Caki2 (cell line): Measurements from ENCODE around the gene COPS7B. TPM values are rescaled to one million over a fixed set of nuclear protein-coding genes. Genes with fewer than 3 reads are reported as not detected.

ENCODE experiments used
- DNase-seq: peaks from one replicate; pipeline ENCODE4 v3.0.0-alpha.2; 2015; ENCODE audit warnings: low read depth
- in situ Hi-C: cut with HindIII; loops from 2 replicates; pipeline ENCODE4 v1.10.0; 2016; ENCODE audit warnings: low sequenced_read_pairs, low pct_unique_long_range_greater_than_20kb, mixed read lengths
- total RNA-seq: library from RNA; depleted of rRNA; stranded (reverse); fragments of >200 nt; shearing (Covaris generic); gene quantifications from 2 replicates; pipeline ENCODE4 v1.2.3, GENCODE V29; 2014; ENCODE audit warnings: low replicate concordance

Gene COPS7B
- total RNA-seq, 1 experiment from 2014 or later: 30.6 TPM

GRCh38 chr2:231781798-231782726, 4.2 kb upstream of the COPS7B start:
- peak; percentile 38 for DNase-seq
- in situ Hi-C loops: no loop called here

GRCh38 chr2:231785413-231785812, 832 bp upstream of the COPS7B start:
- in situ Hi-C loops: no loop called here

GRCh38 chr2:231785822-231786176, 446 bp upstream of the COPS7B start:
- in situ Hi-C loops: no loop called here
- no peak for DNase-seq

More at GRCh38 chr2:231785413-231785812, 832 bp upstream of the COPS7B start:
- DNase-seq: no peak

- in situ Hi-C loops: no loop called here
- no peak for DNase-seq
These were observed 660 bp downstream of the COPS7B start for GRCh38 chr2:231786917-231787292.

GRCh38 chr2:231791107-231791506, 4.9 kb downstream of the COPS7B start:
- in situ Hi-C loops: no loop called here
- DNase-seq: no peak

- in situ Hi-C loops: no loop called here
- no peak for DNase-seq
These were observed 8.1 kb downstream of the COPS7B start for GRCh38 chr2:231794383-231794782.

GRCh38 chr2:231795525-231796327, 9.5 kb downstream of the COPS7B start:
- DNase-seq: peak; percentile 92
- in situ Hi-C loops: no loop called here

- in situ Hi-C loops: no loop called here
- peak; percentile 12 for DNase-seq
These were observed 14.3 kb downstream of the COPS7B start for GRCh38 chr2:231800493-231801091.

GRCh38 chr2:231803501-231804138, 17.4 kb downstream of the COPS7B start:
- in situ Hi-C loops: no loop called here
- no peak for DNase-seq

- in situ Hi-C loops: no loop called here
- DNase-seq: no peak
These were observed 20.8 kb downstream of the COPS7B start for GRCh38 chr2:231807020-231807419.

GRCh38 chr2:231810905-231811304, 24.7 kb downstream of the COPS7B start:
- in situ Hi-C loops: no loop called here
- no peak for DNase-seq

GRCh38 chr2:231816327-231817026, 30.2 kb downstream of the COPS7B start:
- no peak for DNase-seq
- in situ Hi-C loops: no loop called here

GRCh38 chr2:231819447-231820042, 33.3 kb downstream of the COPS7B start:
- no peak for DNase-seq
- in situ Hi-C loops: no loop called here

GRCh38 chr2:231820786-231821303, 34.6 kb downstream of the COPS7B start:
- DNase-seq: no peak
- in situ Hi-C loops: no loop called here

- in situ Hi-C loops: no loop called here
- no peak for DNase-seq
These were observed 35.7 kb downstream of the COPS7B start for GRCh38 chr2:231821908-231822307.

GRCh38 chr2:231853105-231853504, 66.9 kb downstream of the COPS7B start:
- in situ Hi-C loops: no loop called here
- DNase-seq: no peak

GRCh38 chr2:231854616-231855125, 68.4 kb downstream of the COPS7B start:
- DNase-seq: no peak
- in situ Hi-C loops: no loop called here
